Measurements from ENCODE around the gene ATG12.

GRCh38 chr5:115815693-115816225 is 25.6 kb downstream of the ATG12 start:
- TF ChIP-seq CTCF (conservative IDR thresholded peaks at IDR 0.05) (no peak), ZFX (IDR thresholded peaks at IDR 0.05) (no peak)

Data from C4-2B (cell line).